ENCODE data around the gene UTP4.

- no peak for TF ChIP-seq POLR2A (IDR thresholded peaks at IDR 0.05; ENCODE audit: low read length)
- TF ChIP-seq GATA1 (IDR thresholded peaks at IDR 0.05; ENCODE audit: low read depth, low read length) = no peak
Measured at GRCh38 chr16:69108064-69108904, 24.2 kb upstream of the UTP4 start.

All from erythroblast (primary cell).